ENCODE results near the gene TTLL11. TPM values are rescaled to one million over a fixed set of nuclear protein-coding genes. Genes with fewer than 3 reads are reported as not detected.

TTLL11 gene
- total RNA-seq, 6 experiments from 2014 or later = 3.2 to 5.2 (median 4.1) TPM

- no peaks in the 10 kb centered on the region for H3K36me3 ChIP-seq
- no peaks in the 10 kb centered on the region for H3K27me3 ChIP-seq
- no peak for DNase-seq
- TF ChIP-seq POLR2A (IDR thresholded peaks at IDR 0.05) = no peak
- TF ChIP-seq CTCF (IDR thresholded peaks at IDR 0.05) = no peak
- no peaks in the 10 kb centered on the region for H3K9me3 ChIP-seq
- ATAC-seq = no peak
- no peak overlapping the region for H3K4me3 ChIP-seq
- H3K4me1 ChIP-seq = peaks cover 0 to 18% (median 7%) of the 10 kb centered on the region in 4 donors
- intact Hi-C loops (cut with DNase I) = no loop called here
- 71% methylated on average over 1 of the region's 1 CpG for WGBS (ENCODE audit: insufficient coverage, low coverage, low lambda C conversion rate, missing lambda C conversion rate)
- H3K27ac ChIP-seq = no peak overlapping the region
These were observed 113.4 kb downstream of the TTLL11 start for GRCh38 chr9:121979736-121980135.

GRCh38 chr9:121976751-121977150, 116.4 kb downstream of the TTLL11 start:
- WGBS (ENCODE audit: insufficient coverage, low coverage, low lambda C conversion rate, missing lambda C conversion rate) = no CpG with 5 or more reads among the region's 1 CpG
- H3K4me3 ChIP-seq = no peak overlapping the region
- H3K27me3 ChIP-seq = no peaks in the 10 kb centered on the region
- no peaks in the 10 kb centered on the region for H3K36me3 ChIP-seq
- peak in 1 of 4 donors; percentile 51 for ATAC-seq
- no peak for TF ChIP-seq POLR2A (IDR thresholded peaks at IDR 0.05)
- TF ChIP-seq CTCF (IDR thresholded peaks at IDR 0.05) = no peak
- H3K9me3 ChIP-seq = no peaks in the 10 kb centered on the region
- H3K4me1 ChIP-seq = peaks cover 0 to 14% (median 5%) of the 10 kb centered on the region in 4 donors
- intact Hi-C loops (cut with DNase I) = no loop called here
- DNase-seq = no peak
- no peak overlapping the region for H3K27ac ChIP-seq

GRCh38 chr9:121975801-121976277, 117.3 kb downstream of the TTLL11 start:
- Histone ChIP-seq H3K36me3 (no peaks in the 10 kb centered on the region), H3K4me3 (peak overlapping the region in 1 of 3 donors; percentile 11), H3K27me3 (no peaks in the 10 kb centered on the region), H3K4me1 (peaks cover 0 to 11% (median 3%) of the 10 kb centered on the region in 4 donors), H3K9me3 (no peaks in the 10 kb centered on the region), H3K27ac (peak overlapping the region; percentile 34 to 73 (median 48))
- DNase-seq (peak in 1 of 3 donors; percentile 61), ATAC-seq (peak; percentile 94 to 98 (median 95))
- TF ChIP-seq CTCF (IDR thresholded peaks at IDR 0.05) (no peak), POLR2A (IDR thresholded peaks at IDR 0.05) (peak; percentile 11)
- intact Hi-C loops (cut with DNase I) = no loop called here
- 31% methylated on average over 5 of the region's 6 CpGs for WGBS (ENCODE audit: insufficient coverage, low coverage, low lambda C conversion rate, missing lambda C conversion rate)

- no peak overlapping the region for H3K4me3 ChIP-seq
- H3K27ac ChIP-seq = no peak overlapping the region
- no peaks in the 10 kb centered on the region for H3K36me3 ChIP-seq
- ATAC-seq (no peak), DNase-seq (no peak)
- intact Hi-C loops (cut with DNase I) = no loop called here
- H3K27me3 ChIP-seq = no peaks in the 10 kb centered on the region
- TF ChIP-seq POLR2A (IDR thresholded peaks at IDR 0.05) (no peak), CTCF (IDR thresholded peaks at IDR 0.05) (no peak)
- no peaks in the 10 kb centered on the region for H3K9me3 ChIP-seq
- H3K4me1 ChIP-seq = peaks cover 0 to 11% (median 3%) of the 10 kb centered on the region in 4 donors
These were observed 118.7 kb downstream of the TTLL11 start for GRCh38 chr9:121974421-121974820.

GRCh38 chr9:121972501-121972981, 120.6 kb downstream of the TTLL11 start:
- Histone ChIP-seq H3K9me3 (no peaks in the 10 kb centered on the region), H3K27ac (no peak overlapping the region), H3K4me3 (no peak overlapping the region), H3K36me3 (no peaks in the 10 kb centered on the region), H3K4me1 (peaks cover 0 to 11% (median 3%) of the 10 kb centered on the region in 4 donors), H3K27me3 (no peaks in the 10 kb centered on the region)
- no peak for ATAC-seq
- TF ChIP-seq CTCF (IDR thresholded peaks at IDR 0.05) = no peak
- TF ChIP-seq POLR2A (IDR thresholded peaks at IDR 0.05) = no peak
- no peak for DNase-seq
- intact Hi-C loops (cut with DNase I) = no loop called here
- 96% methylated on average over 4 of the region's 7 CpGs for WGBS (ENCODE audit: insufficient coverage, low coverage, low lambda C conversion rate, missing lambda C conversion rate)

Measured in right lobe of liver (tissue), 6 donors.